ENCODE results near the gene CLASP1.

DNA sequence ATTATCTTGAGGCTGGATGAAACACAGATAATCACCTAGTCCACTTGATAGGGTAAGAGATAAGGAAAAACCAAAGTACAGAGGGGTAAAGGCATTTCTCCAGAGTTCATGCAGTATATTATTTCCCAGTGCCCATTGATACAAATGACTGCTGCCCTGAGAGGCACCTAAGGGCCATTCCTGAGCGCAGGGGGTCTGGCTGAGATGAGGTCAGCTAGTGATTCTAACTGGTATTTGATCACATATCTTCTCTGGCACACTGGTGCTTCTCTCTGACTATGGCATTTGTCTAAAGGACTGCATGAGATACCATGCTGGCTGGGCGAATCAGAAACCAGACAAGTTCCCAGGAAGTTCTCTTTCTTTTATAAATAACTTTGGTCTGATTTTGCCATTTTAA is 291.0 kb downstream of the CLASP1 start:
- TF ChIP-seq ZC3H10 (CRISPR knock-in tag; IDR thresholded peaks at IDR 0.05) = no peak
- no peak for TF ChIP-seq BACH2 (CRISPR knock-in tag; IDR thresholded peaks at IDR 0.05; ENCODE audit: borderline replicate concordance)
- TF ChIP-seq, protein P1, sequence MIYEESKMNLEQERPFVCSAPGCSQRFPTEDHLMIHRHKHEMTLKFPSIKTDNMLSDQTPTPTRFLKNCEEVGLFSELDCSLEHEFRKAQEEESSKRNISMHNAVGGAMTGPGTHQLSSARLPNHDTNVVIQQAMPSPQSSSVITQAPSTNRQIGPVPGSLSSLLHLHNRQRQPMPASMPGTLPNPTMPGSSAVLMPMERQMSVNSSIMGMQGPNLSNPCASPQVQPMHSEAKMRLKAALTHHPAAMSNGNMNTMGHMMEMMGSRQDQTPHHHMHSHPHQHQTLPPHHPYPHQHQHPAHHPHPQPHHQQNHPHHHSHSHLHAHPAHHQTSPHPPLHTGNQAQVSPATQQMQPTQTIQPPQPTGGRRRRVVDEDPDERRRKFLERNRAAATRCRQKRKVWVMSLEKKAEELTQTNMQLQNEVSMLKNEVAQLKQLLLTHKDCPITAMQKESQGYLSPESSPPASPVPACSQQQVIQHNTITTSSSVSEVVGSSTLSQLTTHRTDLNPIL (CRISPR knock-in tag; IDR thresholded peaks at IDR 0.05; ENCODE audit: low read depth) = no peak
- TF ChIP-seq, protein P2, sequence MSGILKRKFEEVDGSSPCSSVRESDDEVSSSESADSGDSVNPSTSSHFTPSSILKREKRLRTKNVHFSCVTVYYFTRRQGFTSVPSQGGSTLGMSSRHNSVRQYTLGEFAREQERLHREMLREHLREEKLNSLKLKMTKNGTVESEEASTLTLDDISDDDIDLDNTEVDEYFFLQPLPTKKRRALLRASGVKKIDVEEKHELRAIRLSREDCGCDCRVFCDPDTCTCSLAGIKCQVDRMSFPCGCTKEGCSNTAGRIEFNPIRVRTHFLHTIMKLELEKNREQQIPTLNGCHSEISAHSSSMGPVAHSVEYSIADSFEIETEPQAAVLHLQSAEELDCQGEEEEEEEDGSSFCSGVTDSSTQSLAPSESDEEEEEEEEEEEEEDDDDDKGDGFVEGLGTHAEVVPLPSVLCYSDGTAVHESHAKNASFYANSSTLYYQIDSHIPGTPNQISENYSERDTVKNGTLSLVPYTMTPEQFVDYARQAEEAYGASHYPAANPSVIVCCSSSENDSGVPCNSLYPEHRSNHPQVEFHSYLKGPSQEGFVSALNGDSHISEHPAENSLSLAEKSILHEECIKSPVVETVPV (CRISPR knock-in tag; IDR thresholded peaks at IDR 0.05) = no peak
- TF ChIP-seq ZNF70 (CRISPR knock-in tag; IDR thresholded peaks at IDR 0.05) = no peak
- no peak for TF ChIP-seq ARNTL (CRISPR knock-in tag; IDR thresholded peaks at IDR 0.05; ENCODE audit: borderline replicate concordance, low read depth)
- TF ChIP-seq GLIS3 (CRISPR knock-in tag; IDR thresholded peaks at IDR 0.05) = no peak
- TF ChIP-seq, protein P3, sequence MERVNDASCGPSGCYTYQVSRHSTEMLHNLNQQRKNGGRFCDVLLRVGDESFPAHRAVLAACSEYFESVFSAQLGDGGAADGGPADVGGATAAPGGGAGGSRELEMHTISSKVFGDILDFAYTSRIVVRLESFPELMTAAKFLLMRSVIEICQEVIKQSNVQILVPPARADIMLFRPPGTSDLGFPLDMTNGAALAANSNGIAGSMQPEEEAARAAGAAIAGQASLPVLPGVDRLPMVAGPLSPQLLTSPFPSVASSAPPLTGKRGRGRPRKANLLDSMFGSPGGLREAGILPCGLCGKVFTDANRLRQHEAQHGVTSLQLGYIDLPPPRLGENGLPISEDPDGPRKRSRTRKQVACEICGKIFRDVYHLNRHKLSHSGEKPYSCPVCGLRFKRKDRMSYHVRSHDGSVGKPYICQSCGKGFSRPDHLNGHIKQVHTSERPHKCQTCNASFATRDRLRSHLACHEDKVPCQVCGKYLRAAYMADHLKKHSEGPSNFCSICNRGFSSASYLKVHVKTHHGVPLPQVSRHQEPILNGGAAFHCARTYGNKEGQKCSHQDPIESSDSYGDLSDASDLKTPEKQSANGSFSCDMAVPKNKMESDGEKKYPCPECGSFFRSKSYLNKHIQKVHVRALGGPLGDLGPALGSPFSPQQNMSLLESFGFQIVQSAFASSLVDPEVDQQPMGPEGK (CRISPR knock-in tag; IDR thresholded peaks at IDR 0.05; ENCODE audit: borderline replicate concordance) = no peak
- TF ChIP-seq TCF4 (CRISPR knock-in tag; IDR thresholded peaks at IDR 0.05; ENCODE audit: borderline replicate concordance) = no peak
- TF ChIP-seq, protein P4, sequence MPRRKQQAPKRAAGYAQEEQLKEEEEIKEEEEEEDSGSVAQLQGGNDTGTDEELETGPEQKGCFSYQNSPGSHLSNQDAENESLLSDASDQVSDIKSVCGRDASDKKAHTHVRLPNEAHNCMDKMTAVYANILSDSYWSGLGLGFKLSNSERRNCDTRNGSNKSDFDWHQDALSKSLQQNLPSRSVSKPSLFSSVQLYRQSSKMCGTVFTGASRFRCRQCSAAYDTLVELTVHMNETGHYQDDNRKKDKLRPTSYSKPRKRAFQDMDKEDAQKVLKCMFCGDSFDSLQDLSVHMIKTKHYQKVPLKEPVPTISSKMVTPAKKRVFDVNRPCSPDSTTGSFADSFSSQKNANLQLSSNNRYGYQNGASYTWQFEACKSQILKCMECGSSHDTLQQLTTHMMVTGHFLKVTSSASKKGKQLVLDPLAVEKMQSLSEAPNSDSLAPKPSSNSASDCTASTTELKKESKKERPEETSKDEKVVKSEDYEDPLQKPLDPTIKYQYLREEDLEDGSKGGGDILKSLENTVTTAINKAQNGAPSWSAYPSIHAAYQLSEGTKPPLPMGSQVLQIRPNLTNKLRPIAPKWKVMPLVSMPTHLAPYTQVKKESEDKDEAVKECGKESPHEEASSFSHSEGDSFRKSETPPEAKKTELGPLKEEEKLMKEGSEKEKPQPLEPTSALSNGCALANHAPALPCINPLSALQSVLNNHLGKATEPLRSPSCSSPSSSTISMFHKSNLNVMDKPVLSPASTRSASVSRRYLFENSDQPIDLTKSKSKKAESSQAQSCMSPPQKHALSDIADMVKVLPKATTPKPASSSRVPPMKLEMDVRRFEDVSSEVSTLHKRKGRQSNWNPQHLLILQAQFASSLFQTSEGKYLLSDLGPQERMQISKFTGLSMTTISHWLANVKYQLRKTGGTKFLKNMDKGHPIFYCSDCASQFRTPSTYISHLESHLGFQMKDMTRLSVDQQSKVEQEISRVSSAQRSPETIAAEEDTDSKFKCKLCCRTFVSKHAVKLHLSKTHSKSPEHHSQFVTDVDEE (CRISPR knock-in tag; IDR thresholded peaks at IDR 0.05) = no peak

All from SK-N-SH treated with all-trans-retinoic acid at 6 μM for 48 hours (cell line).